ENCODE measurements around the gene ADD3. TPM values are rescaled to one million over a fixed set of nuclear protein-coding genes. Genes with fewer than 3 reads are reported as not detected.
"Not testable (repeated sequence)": the region's sequence is repeated elsewhere in the genome, so short reads cannot be mapped to it uniquely, and the experiment has no call there.

Gene ADD3
- total and polyA plus RNA-seq, 4 experiments from 2014 or later, result 365 to 613 (median 449) TPM

DNA sequence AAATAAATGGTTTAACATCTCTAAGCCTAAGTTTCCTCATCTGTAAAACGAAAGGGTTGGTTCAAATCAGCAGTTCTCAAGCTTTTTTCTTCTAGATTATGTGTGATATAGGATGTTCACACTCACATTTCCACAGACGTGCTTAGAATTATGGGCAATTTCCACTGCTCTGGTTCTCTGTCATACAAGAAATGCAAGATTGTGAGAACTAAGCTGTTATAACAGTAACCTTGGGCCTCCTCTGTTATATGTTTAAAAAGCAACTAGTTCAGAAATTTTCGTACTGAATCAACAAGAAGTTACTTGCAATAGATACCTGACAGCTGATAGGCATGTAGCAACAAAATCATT lies 33.7 kb downstream of the ADD3 start:
- Histone ChIP-seq H3K36me3 (ENCODE audit: insufficient read depth, low read length) (no peaks in the 10 kb centered on the region), H3K9me3 (ENCODE audit: control insufficient read depth in 1 of 2, low read length in 2 of 2) (no peaks in the 10 kb centered on the region), H3K4me1 (ENCODE audit: insufficient read depth, low read length) (peaks cover 67% of the 10 kb centered on the region), H3K27me3 (ENCODE audit: insufficient read depth, low read length) (no peaks in the 10 kb centered on the region), H3K27ac (ENCODE audit: low read depth, low read length) (no peak overlapping the region), H3K4me3 (ENCODE audit: low read length in 2 of 2) (no peak overlapping the region)
- H3K4me1 Mint-ChIP-seq, result peaks cover 50 to 79% (median 65%) of the 10 kb centered on the region in 4 donors
- no peak for DNase-seq
- H3K4me3 Mint-ChIP-seq, result peak overlapping the region in 2 of 8 donors; percentile 18 to 23
- peak overlapping the region in 1 of 7 donors; percentile 19 for H3K27ac Mint-ChIP-seq
- peaks cover 10 to 12% of the 10 kb centered on the region in 2 donors for H3K36me3 Mint-ChIP-seq
- intact Hi-C loops (cut with micrococcal nuclease), result no loop called here
- ChIA-PET CTCF (ENCODE audit: partially characterized antibody) (interaction anchor here (0.9 to 1.3 kb wide), 2 partner anchors 28 to 30 kb away, joined by 3 to 4 read pairs; no protein-coding TSS in a partner anchor), POLR2A (ENCODE audit: partially characterized antibody) (interaction anchor here (1.2 to 1.4 kb wide), 2 partner anchors 17 to 35 kb away, joined by 4 to 6 read pairs; no protein-coding TSS in a partner anchor)
- no peaks in the 10 kb centered on the region for H3K9me3 Mint-ChIP-seq
- no peaks in the 10 kb centered on the region for H3K27me3 Mint-ChIP-seq

DNA sequence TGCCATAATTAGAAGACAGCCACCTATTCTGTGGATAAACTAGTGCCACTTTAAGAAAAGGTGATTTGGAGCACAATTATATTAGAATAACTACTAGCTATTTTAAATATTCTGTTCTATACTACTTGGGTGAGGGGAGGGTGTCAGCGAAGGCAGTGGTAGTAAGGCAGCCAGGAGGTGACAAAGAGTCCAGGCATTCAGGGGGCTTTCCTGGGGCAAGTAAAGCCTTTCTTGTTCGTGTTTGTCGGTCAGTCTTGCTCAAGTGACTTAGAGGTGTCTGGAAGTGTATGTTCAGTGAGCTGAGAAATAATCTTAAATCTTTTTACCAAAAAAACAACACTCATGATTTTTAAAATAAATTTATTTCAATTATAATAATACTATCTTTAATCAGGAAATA lies 34.4 kb downstream of the ADD3 start:
- H3K4me3 ChIP-seq (ENCODE audit: low read length in 2 of 2), result no peak overlapping the region
- Mint-ChIP-seq H3K27me3 (no peaks in the 10 kb centered on the region), H3K4me1 (peaks cover 45 to 72% (median 62%) of the 10 kb centered on the region in 4 donors), H3K27ac (peak overlapping the region in 2 of 7 donors; percentile 35 to 66), H3K36me3 (peaks cover 11 to 16% of the 10 kb centered on the region in 2 donors), H3K4me3 (peak overlapping the region in 1 of 8 donors; percentile 38), H3K9me3 (peaks cover 0 to 1% (median 0%) of the 10 kb centered on the region in 8 donors)
- no peaks in the 10 kb centered on the region for H3K9me3 ChIP-seq (ENCODE audit: control insufficient read depth in 1 of 2, low read length in 2 of 2)
- intact Hi-C loops (cut with micrococcal nuclease), result no loop called here
- no peak overlapping the region for H3K27ac ChIP-seq (ENCODE audit: low read depth, low read length)
- no peak for DNase-seq
- CTCF ChIA-PET (ENCODE audit: partially characterized antibody), result interaction anchor here (0.7 to 1.3 kb wide), 3 partner anchors 29 to 96 kb away, joined by 3 to 4 read pairs (median 3); no protein-coding TSS in a partner anchor
- H3K36me3 ChIP-seq (ENCODE audit: insufficient read depth, low read length), result no peaks in the 10 kb centered on the region
- H3K27me3 ChIP-seq (ENCODE audit: insufficient read depth, low read length), result no peaks in the 10 kb centered on the region
- POLR2A ChIA-PET (ENCODE audit: partially characterized antibody), result interaction anchor here (1.2 to 1.4 kb wide), 2 partner anchors 16 to 34 kb away, joined by 4 to 6 read pairs; no protein-coding TSS in a partner anchor
- peaks cover 60% of the 10 kb centered on the region for H3K4me1 ChIP-seq (ENCODE audit: insufficient read depth, low read length)

DNA sequence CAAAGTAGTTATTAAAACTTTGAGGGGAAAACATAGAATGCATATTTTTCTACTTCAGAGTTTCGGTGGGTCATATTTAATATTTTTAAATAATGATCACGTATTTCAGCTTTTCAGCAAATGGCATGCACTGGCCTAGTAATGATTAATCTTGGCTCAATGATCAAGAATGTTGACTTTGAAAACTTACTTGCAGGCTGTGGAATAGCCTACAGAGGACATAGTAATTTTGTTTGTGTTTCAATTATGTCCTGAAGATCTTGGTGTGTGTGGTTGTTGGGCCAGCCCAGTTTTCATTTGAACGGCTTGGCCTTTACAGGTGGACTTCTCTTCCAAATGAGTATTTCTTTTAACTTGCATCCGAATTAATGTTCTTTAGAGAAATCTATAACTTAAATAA lies 35.1 kb downstream of the ADD3 start:
- no peaks in the 10 kb centered on the region for H3K27me3 Mint-ChIP-seq

DNA sequence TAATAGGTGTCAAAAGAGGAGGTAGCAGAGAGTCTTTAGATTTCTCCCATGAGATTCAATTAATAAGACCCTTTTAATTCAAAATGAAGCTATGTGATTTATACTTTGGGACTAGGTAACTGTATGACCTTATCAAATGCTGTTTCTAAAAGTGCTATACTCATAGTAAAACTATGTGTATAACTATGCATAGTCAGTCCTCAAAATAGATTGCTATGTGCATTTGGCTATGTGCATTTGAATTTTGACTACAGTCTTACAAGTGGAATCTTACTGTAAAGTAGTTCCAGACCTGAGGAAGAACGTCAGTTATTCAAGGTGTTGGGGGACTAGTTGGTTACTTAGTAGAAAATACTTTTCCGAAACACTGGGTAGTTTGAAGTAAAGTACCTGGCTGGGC lies 36.9 kb downstream of the ADD3 start:
- H3K27me3 Mint-ChIP-seq, result no peaks in the 10 kb centered on the region

More for the DNA sequence above, 35.1 kb downstream of the ADD3 start:
- peaks cover 59% of the 10 kb centered on the region for H3K4me1 ChIP-seq (ENCODE audit: insufficient read depth, low read length)
- Mint-ChIP-seq H3K36me3 (peaks cover 15 to 18% of the 10 kb centered on the region in 2 donors), H3K27ac (peak overlapping the region in 2 of 7 donors; percentile 6 to 30), H3K4me1 (peaks cover 45 to 70% (median 62%) of the 10 kb centered on the region in 4 donors), H3K9me3 (peaks cover 0 to 6% (median 2%) of the 10 kb centered on the region in 8 donors), H3K4me3 (no peak overlapping the region)
- no peaks in the 10 kb centered on the region for H3K27me3 ChIP-seq (ENCODE audit: insufficient read depth, low read length)
- H3K27ac ChIP-seq (ENCODE audit: low read depth, low read length), result no peak overlapping the region
- H3K36me3 ChIP-seq (ENCODE audit: insufficient read depth, low read length), result no peaks in the 10 kb centered on the region
- intact Hi-C loops (cut with micrococcal nuclease), result no loop called here
- H3K4me3 ChIP-seq (ENCODE audit: low read length in 2 of 2), result no peak overlapping the region
- no peaks in the 10 kb centered on the region for H3K9me3 ChIP-seq (ENCODE audit: control insufficient read depth in 1 of 2, low read length in 2 of 2)
- CTCF ChIA-PET (ENCODE audit: partially characterized antibody), result interaction anchor here (0.7 kb wide), 1 partner anchor 95 kb away, joined by 3 read pairs; no protein-coding TSS in a partner anchor
- POLR2A ChIA-PET (ENCODE audit: partially characterized antibody), result interaction anchor here (1.2 to 1.4 kb wide), 3 partner anchors 15 to 33 kb away, joined by 3 to 6 read pairs (median 5); no protein-coding TSS in a partner anchor
- no peak for DNase-seq

DNA sequence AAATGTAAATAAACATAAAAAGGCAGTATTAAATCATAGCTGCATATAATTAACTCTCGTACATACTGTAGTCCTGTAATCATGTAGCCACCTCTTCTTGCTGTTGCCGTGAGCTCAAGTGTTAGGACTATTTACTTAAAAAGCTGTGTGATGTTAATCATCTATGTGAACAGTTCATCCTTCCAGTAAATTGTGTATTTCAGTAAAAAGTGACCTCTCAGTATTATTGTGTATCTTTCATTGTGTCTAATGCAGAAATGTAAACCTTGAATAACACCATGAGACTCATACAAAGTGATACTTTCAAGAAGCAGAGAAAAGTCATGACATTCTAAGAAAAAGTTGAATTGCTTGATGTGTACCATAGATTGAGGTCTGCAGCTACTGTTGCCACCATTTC lies 38.0 kb downstream of the ADD3 start:
- H3K36me3 Mint-ChIP-seq, result peaks cover 37 to 42% of the 10 kb centered on the region in 2 donors
- Histone ChIP-seq H3K27me3 (ENCODE audit: insufficient read depth, low read length) (no peaks in the 10 kb centered on the region), H3K4me3 (ENCODE audit: low read length in 2 of 2) (no peak overlapping the region), H3K36me3 (ENCODE audit: insufficient read depth, low read length) (no peaks in the 10 kb centered on the region), H3K27ac (ENCODE audit: low read depth, low read length) (no peak overlapping the region), H3K4me1 (ENCODE audit: insufficient read depth, low read length) (peaks cover 39% of the 10 kb centered on the region), H3K9me3 (ENCODE audit: control insufficient read depth in 1 of 2, low read length in 2 of 2) (peaks cover 0 to 3% of the 10 kb centered on the region in 2 donors)
- CTCF ChIA-PET (ENCODE audit: partially characterized antibody), result interaction anchor here (0.9 to 3.7 kb wide), 4 partner anchors 11 to 76 kb away, joined by 3 to 10 read pairs (median 7); no protein-coding TSS in a partner anchor
- POLR2A ChIA-PET (ENCODE audit: partially characterized antibody), result interaction anchor here (1.0 to 2.4 kb wide), 4 partner anchors 14 to 38 kb away, joined by 3 to 9 read pairs (median 4); partner anchors contain the start of gene ADD3
- no peaks in the 10 kb centered on the region for H3K27me3 Mint-ChIP-seq
- H3K4me3 Mint-ChIP-seq, result no peak overlapping the region
- no peak for DNase-seq
- H3K4me1 Mint-ChIP-seq, result peaks cover 36 to 65% (median 53%) of the 10 kb centered on the region in 4 donors
- H3K9me3 Mint-ChIP-seq, result peaks cover 0 to 17% (median 10%) of the 10 kb centered on the region in 8 donors
- intact Hi-C loops (cut with micrococcal nuclease), result loop anchor here (2.0 kb wide), 1 partner anchor 23 kb away; no protein-coding TSS in a partner anchor
- H3K27ac Mint-ChIP-seq, result peak overlapping the region in 4 of 7 donors; percentile 20 to 74 (median 52)

More for the DNA sequence above, 36.9 kb downstream of the ADD3 start:
- no peak for DNase-seq
- Histone ChIP-seq H3K36me3 (ENCODE audit: insufficient read depth, low read length) (no peaks in the 10 kb centered on the region), H3K9me3 (ENCODE audit: control insufficient read depth in 1 of 2, low read length in 2 of 2) (peaks cover 0 to 3% of the 10 kb centered on the region in 2 donors), H3K4me3 (ENCODE audit: low read length in 2 of 2) (no peak overlapping the region), H3K27me3 (ENCODE audit: insufficient read depth, low read length) (no peaks in the 10 kb centered on the region), H3K4me1 (ENCODE audit: insufficient read depth, low read length) (peaks cover 41% of the 10 kb centered on the region), H3K27ac (ENCODE audit: low read depth, low read length) (no peak overlapping the region)
- Mint-ChIP-seq H3K36me3 (peaks cover 29 to 34% of the 10 kb centered on the region in 2 donors), H3K4me3 (no peak overlapping the region), H3K27ac (peak overlapping the region in 6 of 7 donors; percentile 15 to 78 (median 36)), H3K4me1 (peaks cover 37 to 66% (median 55%) of the 10 kb centered on the region in 4 donors), H3K9me3 (peaks cover 0 to 14% (median 10%) of the 10 kb centered on the region in 8 donors)
- ChIA-PET CTCF (ENCODE audit: partially characterized antibody) (interaction anchor here (1.2 to 3.5 kb wide), 3 partner anchors 10 to 14 kb away, joined by 3 to 10 read pairs (median 8); no protein-coding TSS in a partner anchor), POLR2A (ENCODE audit: partially characterized antibody) (interaction anchor here (0.7 to 1.3 kb wide), 3 partner anchors 13 to 37 kb away, joined by 3 to 6 read pairs (median 3); partner anchors contain the start of gene ADD3)
- intact Hi-C loops (cut with micrococcal nuclease), result no loop called here

DNA sequence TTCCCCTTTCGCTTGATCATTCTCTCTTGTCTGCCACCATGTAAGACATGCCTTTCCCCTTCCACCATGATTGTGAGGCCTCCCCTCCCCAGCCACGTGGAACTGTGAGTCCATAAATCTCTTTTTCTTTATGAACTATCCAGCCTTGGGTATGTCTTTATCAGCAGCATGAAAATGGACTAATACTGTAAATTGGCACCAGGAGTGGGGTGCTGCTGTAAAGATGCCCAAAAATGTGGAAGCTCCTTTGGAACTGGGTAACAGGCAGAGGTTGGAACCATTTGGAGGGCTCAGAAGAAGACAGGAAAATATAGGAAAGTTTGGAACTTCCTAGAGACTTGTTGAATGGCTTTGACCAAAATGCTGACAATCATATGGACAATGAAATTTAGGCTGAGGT lies 40.4 kb downstream of the ADD3 start:
- H3K9me3 ChIP-seq (ENCODE audit: control insufficient read depth in 1 of 2, low read length in 2 of 2); H3K4me3 ChIP-seq (ENCODE audit: low read length in 2 of 2); H3K27me3 Mint-ChIP-seq; DNase-seq; H3K36me3 ChIP-seq (ENCODE audit: insufficient read depth, low read length); intact Hi-C loops (cut with micrococcal nuclease); H3K27me3 ChIP-seq (ENCODE audit: insufficient read depth, low read length); H3K27ac ChIP-seq (ENCODE audit: low read depth, low read length): not testable (repeated sequence)
- Mint-ChIP-seq H3K27ac (peak overlapping the region in 3 of 7 donors; percentile 22 to 85 (median 32)), H3K4me3 (peak overlapping the region in 2 of 8 donors; percentile 13 to 36), H3K4me1 (peaks cover 41 to 74% (median 62%) of the 10 kb centered on the region in 4 donors), H3K9me3 (peaks cover 0 to 17% (median 10%) of the 10 kb centered on the region in 8 donors), H3K36me3 (peaks cover 40 to 44% of the 10 kb centered on the region in 2 donors)
- ChIA-PET CTCF (ENCODE audit: partially characterized antibody) (interaction anchor here (3.7 kb wide), 1 partner anchor 13 kb away, joined by 10 read pairs; no protein-coding TSS in a partner anchor), POLR2A (ENCODE audit: partially characterized antibody) (interaction anchor here (0.6 kb wide), 1 partner anchor 64 kb away, joined by 5 read pairs; no protein-coding TSS in a partner anchor)
- H3K4me1 ChIP-seq (ENCODE audit: insufficient read depth, low read length), result peaks cover 48% of the 10 kb centered on the region

DNA sequence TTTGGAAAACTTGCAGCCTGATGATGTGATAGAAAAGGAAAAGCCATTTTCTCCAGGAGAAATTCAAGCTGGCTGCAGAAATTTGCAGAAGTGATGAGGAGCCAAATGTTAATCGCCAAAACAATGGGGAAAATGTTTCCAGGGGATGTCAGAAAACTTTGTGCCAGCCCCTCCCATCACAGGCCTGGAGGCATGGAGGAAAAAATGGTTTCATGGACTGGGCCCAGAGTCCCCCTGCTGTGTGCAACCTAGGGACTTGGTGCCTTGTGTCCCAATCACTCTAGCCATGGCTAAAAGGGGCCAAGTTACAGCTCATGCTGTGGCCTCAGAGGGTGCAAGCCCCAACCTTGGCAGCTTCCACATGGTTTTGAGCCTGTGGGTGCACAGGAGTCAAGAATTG lies 41.0 kb downstream of the ADD3 start:
- H3K9me3 Mint-ChIP-seq, result peaks cover 0 to 17% (median 10%) of the 10 kb centered on the region in 8 donors

More for the DNA sequence above, 41.0 kb downstream of the ADD3 start:
- Histone ChIP-seq H3K36me3 (ENCODE audit: insufficient read depth, low read length) (no peaks in the 10 kb centered on the region), H3K4me1 (ENCODE audit: insufficient read depth, low read length) (peaks cover 51% of the 10 kb centered on the region), H3K4me3 (ENCODE audit: low read length in 2 of 2) (no peak overlapping the region), H3K9me3 (ENCODE audit: control insufficient read depth in 1 of 2, low read length in 2 of 2) (peaks cover 0 to 3% of the 10 kb centered on the region in 2 donors), H3K27ac (ENCODE audit: low read depth, low read length) (no peak overlapping the region), H3K27me3 (ENCODE audit: insufficient read depth, low read length) (no peaks in the 10 kb centered on the region)
- POLR2A ChIA-PET (ENCODE audit: partially characterized antibody), result interaction anchor here (1.2 kb wide), 1 partner anchor 17 kb away, joined by 4 read pairs; no protein-coding TSS in a partner anchor
- Mint-ChIP-seq H3K36me3 (peaks cover 40% of the 10 kb centered on the region in 2 donors), H3K27ac (peak overlapping the region in 1 of 7 donors; percentile 32), H3K4me1 (peaks cover 38 to 72% (median 58%) of the 10 kb centered on the region in 4 donors), H3K4me3 (no peak overlapping the region), H3K27me3 (no peaks in the 10 kb centered on the region)
- CTCF ChIA-PET (ENCODE audit: partially characterized antibody), result interaction anchor here (1.8 to 3.7 kb wide), 2 partner anchors 14 to 25 kb away, joined by 4 to 10 read pairs; no protein-coding TSS in a partner anchor
- intact Hi-C loops (cut with micrococcal nuclease), result no loop called here
- DNase-seq, result no peak

Measured in CD4-positive, alpha-beta memory T cell (primary cell).